OCI-LY1 (cell line): ENCODE measurements around the gene FAM167B.
"Not testable (repeated sequence)": the region's sequence is repeated elsewhere in the genome, so short reads cannot be mapped to it uniquely, and the experiment has no call there.

Source experiments
- H2AFZ ChIP-seq: fragments of 200-600 bp; sonication (generic), shearing (Covaris generic); 2 replicates; pipeline ENCODE4 v1.6.0; 2014; ENCODE audit warnings: antibody characterized with exemption, mild to moderate bottlenecking, low read length
- H3F3A ChIP-seq: fragments of 200-600 bp; sonication (generic), shearing (Covaris generic); 2 replicates; pipeline ENCODE4 v1.6.0; 2014; ENCODE audit warnings: mild to moderate bottlenecking, antibody characterized with exemption, low read length, moderate library complexity; ENCODE audit not compliant: insufficient read depth
- H3K27ac ChIP-seq: fragments of 200-600 bp; sonication (generic); 2 replicates; pipeline ENCODE4 v1.5.1; 2014; ENCODE audit warnings: low read length, mixed run types, mild to moderate bottlenecking, low read depth; ENCODE audit not compliant: poor library complexity, severe bottlenecking
- H3K27me3 ChIP-seq: fragments of 200-600 bp; sonication (generic); 2 replicates; pipeline ENCODE4 v1.6.0; 2014; ENCODE audit warnings: antibody characterized with exemption, mild to moderate bottlenecking, low read length, moderate library complexity; ENCODE audit not compliant: insufficient read depth
- H3K36me3 ChIP-seq: fragments of 200-600 bp; sonication (generic); 2 replicates; pipeline ENCODE4 v1.6.1; 2014; ENCODE audit warnings: mild to moderate bottlenecking, antibody characterized with exemption, low read length, moderate library complexity, mixed read lengths; ENCODE audit not compliant: insufficient read depth
- H3K4me1 ChIP-seq: fragments of 200-600 bp; sonication (generic); 2 replicates; pipeline ENCODE4 v1.5.1; 2014; ENCODE audit warnings: mild to moderate bottlenecking, low read length, moderate library complexity; ENCODE audit not compliant: insufficient read depth, severe bottlenecking
- H3K4me2 ChIP-seq: fragments of 200-600 bp; sonication (generic), shearing (Covaris generic); 2 replicates; pipeline ENCODE4 v1.6.1; 2014; ENCODE audit warnings: low read length
- H3K4me3 ChIP-seq: fragments of 200-600 bp; sonication (generic); 2 replicates; pipeline ENCODE4 v1.5.1; 2014; ENCODE audit warnings: low read length, low read depth, mild to moderate bottlenecking, mixed read lengths; ENCODE audit not compliant: poor library complexity, severe bottlenecking
- H3K79me2 ChIP-seq: fragments of 200-600 bp; shearing (Covaris generic); 2 replicates; pipeline ENCODE4 v1.6.1; 2016; ENCODE audit warnings: mixed run types, low read length, mixed read lengths; ENCODE audit not compliant: insufficient read depth
- H3K9ac ChIP-seq: fragments of 200-600 bp; sonication (generic), shearing (Covaris generic); 2 replicates; pipeline ENCODE4 v1.6.1; 2014; ENCODE audit warnings: mild to moderate bottlenecking, low read length, mixed read lengths
- H3K9me2 ChIP-seq: fragments of 200-600 bp; sonication (generic), shearing (Covaris generic); 2 replicates; pipeline ENCODE4 v1.6.1; 2014; ENCODE audit warnings: low read depth, mild to moderate bottlenecking, low read length, mixed read lengths
- H3K9me3 ChIP-seq: fragments of 200-600 bp; shearing (Covaris generic); 2 replicates; pipeline ENCODE4 v1.6.1; 2014; ENCODE audit warnings: low read length, mixed read lengths
- H4K20me1 ChIP-seq: fragments of 200-600 bp; sonication (generic), shearing (Covaris generic); 2 replicates; pipeline ENCODE4 v1.6.0; 2016; ENCODE audit warnings: mild to moderate bottlenecking, low read length; ENCODE audit not compliant: insufficient read depth
- EZH2 ChIP-seq: fragments of 200-600 bp; sonication (generic), shearing (Covaris generic); IDR thresholded peaks from 2 replicates; pipeline ENCODE4 v1.8.0; 2017; ENCODE audit warnings: borderline replicate concordance, mixed run types, mild to moderate bottlenecking, antibody characterized with exemption, low read length, moderate library complexity, mixed read lengths
- TF ChIP-seq, protein P1 (sequence below): fragments of 200-600 bp; sonication (generic), shearing (Covaris generic); IDR thresholded peaks from 2 replicates; pipeline ENCODE4 v1.5.1; 2017; ENCODE audit warnings: mild to moderate bottlenecking, antibody characterized with exemption, low read length, moderate library complexity, mixed read lengths

FAM167B gene

GRCh38 chr1:32275424-32275823 is 28.4 kb downstream of the FAM167B start:
- Histone ChIP-seq H3K4me2 (no peak overlapping the region; the same call in 1 of the 2 replicates), H3K79me2 (no peaks in the 10 kb centered on the region), H3K27ac (no peak overlapping the region), H3K9me3 (no peaks in the 10 kb centered on the region), H3F3A (no peaks in the 10 kb centered on the region), H2AFZ (no peak overlapping the region), H3K4me3 (peak overlapping the region; percentile 68), H3K4me1 (peaks cover 36% of the 10 kb centered on the region), H4K20me1 (no peaks in the 10 kb centered on the region), H3K9ac (no peak overlapping the region), H3K27me3 (no peaks in the 10 kb centered on the region), H3K9me2 (no peaks in the 10 kb centered on the region), H3K36me3 (peaks cover 51% of the 10 kb centered on the region)
- no peak for TF ChIP-seq EZH2
- TF ChIP-seq, protein P1, sequence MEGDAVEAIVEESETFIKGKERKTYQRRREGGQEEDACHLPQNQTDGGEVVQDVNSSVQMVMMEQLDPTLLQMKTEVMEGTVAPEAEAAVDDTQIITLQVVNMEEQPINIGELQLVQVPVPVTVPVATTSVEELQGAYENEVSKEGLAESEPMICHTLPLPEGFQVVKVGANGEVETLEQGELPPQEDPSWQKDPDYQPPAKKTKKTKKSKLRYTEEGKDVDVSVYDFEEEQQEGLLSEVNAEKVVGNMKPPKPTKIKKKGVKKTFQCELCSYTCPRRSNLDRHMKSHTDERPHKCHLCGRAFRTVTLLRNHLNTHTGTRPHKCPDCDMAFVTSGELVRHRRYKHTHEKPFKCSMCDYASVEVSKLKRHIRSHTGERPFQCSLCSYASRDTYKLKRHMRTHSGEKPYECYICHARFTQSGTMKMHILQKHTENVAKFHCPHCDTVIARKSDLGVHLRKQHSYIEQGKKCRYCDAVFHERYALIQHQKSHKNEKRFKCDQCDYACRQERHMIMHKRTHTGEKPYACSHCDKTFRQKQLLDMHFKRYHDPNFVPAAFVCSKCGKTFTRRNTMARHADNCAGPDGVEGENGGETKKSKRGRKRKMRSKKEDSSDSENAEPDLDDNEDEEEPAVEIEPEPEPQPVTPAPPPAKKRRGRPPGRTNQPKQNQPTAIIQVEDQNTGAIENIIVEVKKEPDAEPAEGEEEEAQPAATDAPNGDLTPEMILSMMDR = no peak

GRCh38 chr1:32276032-32276782 is 29.2 kb downstream of the FAM167B start:
- Histone ChIP-seq H3K79me2 (no peaks in the 10 kb centered on the region), H3K4me2 (no peak overlapping the region), H3K27me3 (no peaks in the 10 kb centered on the region), H3F3A (no peaks in the 10 kb centered on the region), H3K4me1 (peaks cover 36% of the 10 kb centered on the region), H3K9me3 (no peaks in the 10 kb centered on the region), H3K9me2 (no peaks in the 10 kb centered on the region), H3K4me3 (no peak overlapping the region), H4K20me1 (no peaks in the 10 kb centered on the region), H3K9ac (no peak overlapping the region), H3K36me3 (peaks cover 59% of the 10 kb centered on the region), H3K27ac (no peak overlapping the region), H2AFZ (no peak overlapping the region)
- TF ChIP-seq, protein P1 = no peak
- no peak for TF ChIP-seq EZH2

DNA sequence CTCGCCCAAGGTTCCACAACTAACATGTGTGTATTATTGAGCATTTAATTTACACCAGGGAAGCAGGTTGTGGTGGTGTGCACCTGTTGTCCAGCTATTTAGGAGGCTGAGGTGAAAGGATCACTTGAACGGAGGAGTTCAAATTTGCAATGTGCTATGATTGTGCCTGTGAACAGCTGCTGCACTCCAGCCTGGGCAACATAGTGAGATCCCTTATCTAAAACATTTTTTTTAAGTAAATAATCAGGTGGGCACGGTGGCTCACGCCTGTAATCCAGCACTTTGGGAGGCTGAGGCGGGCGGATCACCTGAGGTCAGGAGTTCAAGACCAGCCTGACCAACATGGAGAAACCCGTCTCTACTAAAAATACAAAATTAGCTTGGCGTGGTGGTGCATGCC is 37.8 kb downstream of the FAM167B start:
- not testable (repeated sequence) for H3K4me1 ChIP-seq, H3K4me3 ChIP-seq, H3K9me3 ChIP-seq, H3K4me2 ChIP-seq, H3F3A ChIP-seq, H3K9ac ChIP-seq, H3K79me2 ChIP-seq, H2AFZ ChIP-seq, H3K27ac ChIP-seq, H3K27me3 ChIP-seq, H3K9me2 ChIP-seq, H4K20me1 ChIP-seq
- peaks cover 44% of the 10 kb centered on the region for H3K36me3 ChIP-seq

DNA sequence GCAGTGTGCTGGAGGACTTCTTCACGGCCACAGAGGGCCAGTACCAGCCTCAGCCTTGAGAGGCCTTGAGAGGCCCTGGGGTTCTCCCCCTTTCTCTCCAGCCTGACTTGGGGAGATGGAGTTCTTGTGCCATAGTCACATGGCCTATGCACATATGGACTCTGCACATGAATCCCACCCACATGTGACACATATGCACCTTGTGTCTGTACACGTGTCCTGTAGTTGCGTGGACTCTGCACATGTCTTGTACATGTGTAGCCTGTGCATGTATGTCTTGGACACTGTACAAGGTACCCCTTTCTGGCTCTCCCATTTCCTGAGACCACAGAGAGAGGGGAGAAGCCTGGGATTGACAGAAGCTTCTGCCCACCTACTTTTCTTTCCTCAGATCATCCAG is 38.6 kb downstream of the FAM167B start:
- peaks cover 37% of the 10 kb centered on the region for H3K36me3 ChIP-seq
- no peak overlapping the region for H2AFZ ChIP-seq
- no peak overlapping the region for H3K4me2 ChIP-seq
- no peaks in the 10 kb centered on the region for H3K79me2 ChIP-seq
- peaks cover 8% of the 10 kb centered on the region for H3K4me1 ChIP-seq
- no peak overlapping the region for H3K9ac ChIP-seq
- no peak overlapping the region for H3K4me3 ChIP-seq
- no peak overlapping the region for H3K27ac ChIP-seq
- H4K20me1 ChIP-seq = no peaks in the 10 kb centered on the region
- TF ChIP-seq, protein P1 = no peak
- no peak for TF ChIP-seq EZH2
- no peaks in the 10 kb centered on the region for H3K9me3 ChIP-seq
- no peaks in the 10 kb centered on the region for H3K27me3 ChIP-seq
- H3K9me2 ChIP-seq = no peaks in the 10 kb centered on the region
- H3F3A ChIP-seq = peaks cover 8% of the 10 kb centered on the region
